H1 (cell line): ENCODE data around the gene INHBA. TPM values are rescaled to one million over a fixed set of nuclear protein-coding genes. Genes with fewer than 3 reads are reported as not detected.

Experiments
- ASH2L ChIP-seq: fragments of 200-600, 300-600 bp; sonication (generic); IDR thresholded peaks from one replicate; pipeline ENCODE4 v1.7.1; 2017; ENCODE audit warnings: low read length
- ATF3 ChIP-seq: IDR thresholded peaks from 2 replicates; pipeline ENCODE4 v1.6.1; 2011; ENCODE audit warnings: low read depth, mild to moderate bottlenecking, low read length; ENCODE audit not compliant: insufficient read depth
- CTCF ChIP-seq, 3 experiments: IDR thresholded peaks; 1 replicate in 2 of 3; 2 replicates in 1 of 3; pipeline versions ENCODE4 v1.5.1 to v1.6.1; 2011; ENCODE audit warnings: low read length in 3 of 3, mild to moderate bottlenecking in 3 of 3, inconsistent platforms in 2 of 3, low read depth in 1 of 3, moderate library complexity in 1 of 3; ENCODE audit not compliant: insufficient read depth in 1 of 3; ENCODE audit errors: control extremely low read depth in 1 of 3
- MAFK ChIP-seq: IDR thresholded peaks from 2 replicates; pipeline ENCODE4 v1.6.1; 2012; ENCODE audit warnings: low read depth, mild to moderate bottlenecking, improper control_type of control experiment, low read length
- RFX5 ChIP-seq: IDR thresholded peaks from 2 replicates; pipeline ENCODE4 v1.6.1; 2011; ENCODE audit warnings: low read depth, low read length, improper control_type of control experiment, borderline replicate concordance
- SIX5 ChIP-seq: IDR thresholded peaks from 2 replicates; pipeline ENCODE4 v1.6.1; 2011; ENCODE audit warnings: mild to moderate bottlenecking, low read depth, low read length
- polyA plus RNA-seq, 7 experiments: library from polyadenylated mRNA; depleted of rRNA in 3 of 7; stranded (reverse) in 5 of 7; unstranded in 2 of 7; fragments of >200 nt in 5 of 7; fragments of 200-250 nt in 2 of 7; gene quantifications; 1 replicate in 5 of 7; 2 replicates in 1 of 7; 4 replicates in 1 of 7; pipeline versions ENCODE4 v1.2.1 to v1.2.3, GENCODE V29; 2011 to 2013; ENCODE audit warnings: missing spikeins in 2 of 7, mixed read lengths in 2 of 7
- total RNA-seq: library from RNA; stranded (reverse); fragmentation: NEBNext Ultra II Directional; extraction: Animal tissue kit (Norgen Biotek cat#: 25700); gene quantifications from 2 replicates; pipeline ENCODE4 v1.2.1, GENCODE V29; 2021
- TF ChIP-seq, protein P1 (sequence below): fragments of 300-600 bp; sonication (generic); IDR thresholded peaks from 2 replicates; pipeline ENCODE4 v1.7.1; 2012; ENCODE audit warnings: low read length, moderate library complexity, mild to moderate bottlenecking, inconsistent platforms; ENCODE audit not compliant: insufficient replicate concordance

Gene INHBA
- total and polyA plus RNA-seq, 2 of the 8 experiments (the other 6 are each of a cell fraction or from before 2014, with no cell fraction given), result 1.1 to 2.7 TPM

DNA sequence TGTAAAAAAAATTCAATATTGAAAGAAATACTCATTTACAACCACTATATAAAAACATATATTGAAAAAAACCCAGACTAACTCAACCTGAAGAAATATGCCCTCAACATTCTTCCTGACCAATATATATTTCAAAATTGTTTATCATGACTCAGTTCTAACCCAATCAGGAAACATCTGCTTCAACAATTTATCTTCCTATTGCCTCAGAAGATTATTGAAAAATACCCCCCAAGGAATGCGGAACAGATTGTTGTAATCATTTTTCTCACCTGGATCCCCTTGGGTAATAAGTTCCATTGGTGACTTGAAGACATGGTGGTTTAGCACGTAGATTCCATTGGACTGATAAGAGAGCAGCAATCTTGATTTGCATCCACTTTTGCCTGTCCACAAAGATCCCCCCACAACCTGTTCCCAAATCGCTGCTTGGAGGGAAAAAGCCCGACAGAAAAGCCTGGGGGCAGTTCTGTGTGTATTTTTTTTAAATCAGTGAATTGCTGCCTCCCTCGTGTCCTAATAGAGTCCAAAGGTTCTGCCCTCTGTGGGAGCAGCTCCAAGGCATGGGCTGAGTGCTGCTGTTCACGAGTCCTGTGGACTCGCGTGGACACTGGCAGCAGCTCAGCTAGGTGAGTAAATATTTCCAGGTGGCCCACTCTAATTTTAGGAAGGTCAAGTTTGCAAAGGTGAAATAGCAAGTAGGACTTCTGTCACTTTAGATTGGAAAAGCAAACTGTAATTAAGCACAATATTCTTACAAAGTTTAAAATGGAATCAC, 5.9 kb upstream of the INHBA start (continued):
- no peak for TF ChIP-seq CTCF (IDR thresholded peaks at IDR 0.05; ENCODE audit: control extremely low read depth in 1 of 3, insufficient read depth in 1 of 3, low read depth in 1 of 3, low read length in 3 of 3)
- no peak for TF ChIP-seq ASH2L
- TF ChIP-seq MAFK, result no peak
- TF ChIP-seq ATF3, result no peak
- TF ChIP-seq RFX5, result no peak
- TF ChIP-seq, protein P1, sequence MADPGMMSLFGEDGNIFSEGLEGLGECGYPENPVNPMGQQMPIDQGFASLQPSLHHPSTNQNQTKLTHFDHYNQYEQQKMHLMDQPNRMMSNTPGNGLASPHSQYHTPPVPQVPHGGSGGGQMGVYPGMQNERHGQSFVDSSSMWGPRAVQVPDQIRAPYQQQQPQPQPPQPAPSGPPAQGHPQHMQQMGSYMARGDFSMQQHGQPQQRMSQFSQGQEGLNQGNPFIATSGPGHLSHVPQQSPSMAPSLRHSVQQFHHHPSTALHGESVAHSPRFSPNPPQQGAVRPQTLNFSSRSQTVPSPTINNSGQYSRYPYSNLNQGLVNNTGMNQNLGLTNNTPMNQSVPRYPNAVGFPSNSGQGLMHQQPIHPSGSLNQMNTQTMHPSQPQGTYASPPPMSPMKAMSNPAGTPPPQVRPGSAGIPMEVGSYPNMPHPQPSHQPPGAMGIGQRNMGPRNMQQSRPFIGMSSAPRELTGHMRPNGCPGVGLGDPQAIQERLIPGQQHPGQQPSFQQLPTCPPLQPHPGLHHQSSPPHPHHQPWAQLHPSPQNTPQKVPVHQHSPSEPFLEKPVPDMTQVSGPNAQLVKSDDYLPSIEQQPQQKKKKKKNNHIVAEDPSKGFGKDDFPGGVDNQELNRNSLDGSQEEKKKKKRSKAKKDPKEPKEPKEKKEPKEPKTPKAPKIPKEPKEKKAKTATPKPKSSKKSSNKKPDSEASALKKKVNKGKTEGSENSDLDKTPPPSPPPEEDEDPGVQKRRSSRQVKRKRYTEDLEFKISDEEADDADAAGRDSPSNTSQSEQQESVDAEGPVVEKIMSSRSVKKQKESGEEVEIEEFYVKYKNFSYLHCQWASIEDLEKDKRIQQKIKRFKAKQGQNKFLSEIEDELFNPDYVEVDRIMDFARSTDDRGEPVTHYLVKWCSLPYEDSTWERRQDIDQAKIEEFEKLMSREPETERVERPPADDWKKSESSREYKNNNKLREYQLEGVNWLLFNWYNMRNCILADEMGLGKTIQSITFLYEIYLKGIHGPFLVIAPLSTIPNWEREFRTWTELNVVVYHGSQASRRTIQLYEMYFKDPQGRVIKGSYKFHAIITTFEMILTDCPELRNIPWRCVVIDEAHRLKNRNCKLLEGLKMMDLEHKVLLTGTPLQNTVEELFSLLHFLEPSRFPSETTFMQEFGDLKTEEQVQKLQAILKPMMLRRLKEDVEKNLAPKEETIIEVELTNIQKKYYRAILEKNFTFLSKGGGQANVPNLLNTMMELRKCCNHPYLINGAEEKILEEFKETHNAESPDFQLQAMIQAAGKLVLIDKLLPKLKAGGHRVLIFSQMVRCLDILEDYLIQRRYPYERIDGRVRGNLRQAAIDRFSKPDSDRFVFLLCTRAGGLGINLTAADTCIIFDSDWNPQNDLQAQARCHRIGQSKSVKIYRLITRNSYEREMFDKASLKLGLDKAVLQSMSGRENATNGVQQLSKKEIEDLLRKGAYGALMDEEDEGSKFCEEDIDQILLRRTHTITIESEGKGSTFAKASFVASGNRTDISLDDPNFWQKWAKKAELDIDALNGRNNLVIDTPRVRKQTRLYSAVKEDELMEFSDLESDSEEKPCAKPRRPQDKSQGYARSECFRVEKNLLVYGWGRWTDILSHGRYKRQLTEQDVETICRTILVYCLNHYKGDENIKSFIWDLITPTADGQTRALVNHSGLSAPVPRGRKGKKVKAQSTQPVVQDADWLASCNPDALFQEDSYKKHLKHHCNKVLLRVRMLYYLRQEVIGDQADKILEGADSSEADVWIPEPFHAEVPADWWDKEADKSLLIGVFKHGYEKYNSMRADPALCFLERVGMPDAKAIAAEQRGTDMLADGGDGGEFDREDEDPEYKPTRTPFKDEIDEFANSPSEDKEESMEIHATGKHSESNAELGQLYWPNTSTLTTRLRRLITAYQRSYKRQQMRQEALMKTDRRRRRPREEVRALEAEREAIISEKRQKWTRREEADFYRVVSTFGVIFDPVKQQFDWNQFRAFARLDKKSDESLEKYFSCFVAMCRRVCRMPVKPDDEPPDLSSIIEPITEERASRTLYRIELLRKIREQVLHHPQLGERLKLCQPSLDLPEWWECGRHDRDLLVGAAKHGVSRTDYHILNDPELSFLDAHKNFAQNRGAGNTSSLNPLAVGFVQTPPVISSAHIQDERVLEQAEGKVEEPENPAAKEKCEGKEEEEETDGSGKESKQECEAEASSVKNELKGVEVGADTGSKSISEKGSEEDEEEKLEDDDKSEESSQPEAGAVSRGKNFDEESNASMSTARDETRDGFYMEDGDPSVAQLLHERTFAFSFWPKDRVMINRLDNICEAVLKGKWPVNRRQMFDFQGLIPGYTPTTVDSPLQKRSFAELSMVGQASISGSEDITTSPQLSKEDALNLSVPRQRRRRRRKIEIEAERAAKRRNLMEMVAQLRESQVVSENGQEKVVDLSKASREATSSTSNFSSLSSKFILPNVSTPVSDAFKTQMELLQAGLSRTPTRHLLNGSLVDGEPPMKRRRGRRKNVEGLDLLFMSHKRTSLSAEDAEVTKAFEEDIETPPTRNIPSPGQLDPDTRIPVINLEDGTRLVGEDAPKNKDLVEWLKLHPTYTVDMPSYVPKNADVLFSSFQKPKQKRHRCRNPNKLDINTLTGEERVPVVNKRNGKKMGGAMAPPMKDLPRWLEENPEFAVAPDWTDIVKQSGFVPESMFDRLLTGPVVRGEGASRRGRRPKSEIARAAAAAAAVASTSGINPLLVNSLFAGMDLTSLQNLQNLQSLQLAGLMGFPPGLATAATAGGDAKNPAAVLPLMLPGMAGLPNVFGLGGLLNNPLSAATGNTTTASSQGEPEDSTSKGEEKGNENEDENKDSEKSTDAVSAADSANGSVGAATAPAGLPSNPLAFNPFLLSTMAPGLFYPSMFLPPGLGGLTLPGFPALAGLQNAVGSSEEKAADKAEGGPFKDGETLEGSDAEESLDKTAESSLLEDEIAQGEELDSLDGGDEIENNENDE, result no peak
- no peak for TF ChIP-seq SIX5
